ENCODE measurements around the gene NSUN6.

DNA sequence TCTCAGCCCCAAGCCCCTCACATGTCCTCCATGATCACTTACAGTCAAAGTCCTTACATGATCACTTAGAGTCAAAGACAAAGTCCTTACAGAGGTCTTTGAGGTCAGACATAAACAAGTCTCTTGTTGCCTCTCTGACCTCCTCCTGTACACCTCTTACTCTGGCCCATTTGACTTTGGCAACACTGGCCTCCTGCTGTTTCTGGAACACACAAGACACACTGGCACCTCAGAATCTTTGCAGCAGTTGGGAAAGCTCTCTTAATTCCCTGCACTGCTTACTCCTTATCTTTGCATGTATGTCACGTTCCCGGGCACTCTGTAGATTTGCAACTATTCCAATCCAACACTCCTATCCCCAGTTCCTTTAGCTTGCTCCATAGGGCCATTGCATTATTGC, 102.3 kb downstream of the NSUN6 start:
- TF ChIP-seq POLR2A (IDR thresholded peaks at IDR 0.05): no peak
- TF ChIP-seq, protein P1, sequence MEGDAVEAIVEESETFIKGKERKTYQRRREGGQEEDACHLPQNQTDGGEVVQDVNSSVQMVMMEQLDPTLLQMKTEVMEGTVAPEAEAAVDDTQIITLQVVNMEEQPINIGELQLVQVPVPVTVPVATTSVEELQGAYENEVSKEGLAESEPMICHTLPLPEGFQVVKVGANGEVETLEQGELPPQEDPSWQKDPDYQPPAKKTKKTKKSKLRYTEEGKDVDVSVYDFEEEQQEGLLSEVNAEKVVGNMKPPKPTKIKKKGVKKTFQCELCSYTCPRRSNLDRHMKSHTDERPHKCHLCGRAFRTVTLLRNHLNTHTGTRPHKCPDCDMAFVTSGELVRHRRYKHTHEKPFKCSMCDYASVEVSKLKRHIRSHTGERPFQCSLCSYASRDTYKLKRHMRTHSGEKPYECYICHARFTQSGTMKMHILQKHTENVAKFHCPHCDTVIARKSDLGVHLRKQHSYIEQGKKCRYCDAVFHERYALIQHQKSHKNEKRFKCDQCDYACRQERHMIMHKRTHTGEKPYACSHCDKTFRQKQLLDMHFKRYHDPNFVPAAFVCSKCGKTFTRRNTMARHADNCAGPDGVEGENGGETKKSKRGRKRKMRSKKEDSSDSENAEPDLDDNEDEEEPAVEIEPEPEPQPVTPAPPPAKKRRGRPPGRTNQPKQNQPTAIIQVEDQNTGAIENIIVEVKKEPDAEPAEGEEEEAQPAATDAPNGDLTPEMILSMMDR (IDR thresholded peaks at IDR 0.05): no peak

Data from thyroid gland (tissue), 4 donors.